WTC11 (cell line): ENCODE data around the gene RXRA. TPM values are rescaled to one million over a fixed set of nuclear protein-coding genes. Genes with fewer than 3 reads are reported as not detected.

Experiments
- ATAC-seq: fragments of 200-7000 bp; cut with Tn5 transposase; 2 replicates; pipeline ENCODE4 v1.10.0; 2021; ENCODE audit warnings: mild to moderate bottlenecking, moderate library complexity
- CTCF ChIA-PET: fragments of 300-600 bp; sonication (Branson Sonifier 250); formaldehyde crosslinking; loops from one replicate; lab custom pipeline; 2021; ENCODE audit warnings: antibody characterized with exemption; lab: Charles Lee
- POLR2A ChIA-PET: fragments of 350-600 bp; sonication (Branson Sonifier 250); formaldehyde crosslinking; loops from one replicate; lab custom pipeline; 2021; ENCODE audit warnings: antibody characterized with exemption; lab: Charles Lee
- DNase-seq: peaks from one replicate; pipeline ENCODE4 v3.0.0; 2021; ENCODE audit warnings: low spot score
- H3K27ac Mint-ChIP-seq: 2 replicates; pipeline ENCODE4 v1.8.0; 2021; ENCODE audit warnings: mixed read lengths
- H3K27me3 Mint-ChIP-seq: 2 replicates; pipeline ENCODE4 v1.8.0; 2021; ENCODE audit warnings: low read depth, mild to moderate bottlenecking, moderate library complexity, mixed read lengths
- H3K36me3 Mint-ChIP-seq: 2 replicates; pipeline ENCODE4 v1.8.0; 2021; ENCODE audit warnings: mixed read lengths
- H3K4me1 Mint-ChIP-seq: 2 replicates; pipeline ENCODE4 v1.8.0; 2022; ENCODE audit warnings: mixed read lengths
- H3K4me3 Mint-ChIP-seq: 2 replicates; pipeline ENCODE4 v1.8.0; 2021; ENCODE audit warnings: mild to moderate bottlenecking, moderate library complexity, mixed read lengths
- H3K9me3 Mint-ChIP-seq: 2 replicates; pipeline ENCODE4 v1.8.0; 2021; ENCODE audit warnings: mixed read lengths
- CREB1 ChIP-seq: sonication (generic); formaldehyde crosslinking; IDR thresholded peaks from 2 replicates; pipeline ENCODE4 v1.8.0; 2023; ENCODE audit warnings: mild to moderate bottlenecking, missing genetic modification reagents
- CREM ChIP-seq: sonication (generic); formaldehyde crosslinking; IDR thresholded peaks from 2 replicates; pipeline ENCODE4 v1.8.1; 2022; ENCODE audit warnings: mild to moderate bottlenecking, missing genetic modification reagents, moderate library complexity
- ESRRA ChIP-seq: sonication (generic); formaldehyde crosslinking; IDR thresholded peaks from 2 replicates; pipeline ENCODE4 v1.8.1; 2022; ENCODE audit warnings: mild to moderate bottlenecking, missing genetic modification reagents, borderline replicate concordance
- NFE2L1 ChIP-seq: sonication (generic); formaldehyde crosslinking; IDR thresholded peaks from 2 replicates; pipeline ENCODE4 v1.8.1; 2023; ENCODE audit warnings: missing genetic modification reagents
- NR3C1 ChIP-seq: sonication (generic); formaldehyde crosslinking; conservative IDR thresholded peaks from 2 replicates; pipeline ENCODE4 v1.8.1; 2023; ENCODE audit warnings: low read depth, mild to moderate bottlenecking, missing genetic modification reagents
- TEAD1 ChIP-seq: sonication (generic); formaldehyde crosslinking; IDR thresholded peaks from 2 replicates; pipeline ENCODE4 v1.8.0; 2022; ENCODE audit warnings: mild to moderate bottlenecking, missing genetic modification reagents
- ZBTB21 ChIP-seq: sonication (generic); formaldehyde crosslinking; IDR thresholded peaks from 2 replicates; pipeline ENCODE4 v1.8.1; 2023; ENCODE audit warnings: mild to moderate bottlenecking, missing genetic modification reagents, borderline replicate concordance
- ZNF121 ChIP-seq: sonication (generic); formaldehyde crosslinking; IDR thresholded peaks from 2 replicates; pipeline ENCODE4 v1.8.0; 2023; ENCODE audit warnings: missing genetic modification reagents
- ZNF263 ChIP-seq: sonication (generic); formaldehyde crosslinking; IDR thresholded peaks from 2 replicates; pipeline ENCODE4 v1.8.1; 2022; ENCODE audit warnings: low read depth, mild to moderate bottlenecking, moderate library complexity, missing genetic modification reagents
- total RNA-seq: library from RNA; stranded (reverse); gene quantifications from 3 replicates; pipeline ENCODE4 v1.2.3, GENCODE V29; 2021
- TF ChIP-seq, protein P1 (sequence below): sonication (generic); formaldehyde crosslinking; IDR thresholded peaks from 2 replicates; pipeline ENCODE4 v1.8.0; 2022; ENCODE audit warnings: mild to moderate bottlenecking, missing genetic modification reagents
- TF ChIP-seq, protein P2 (sequence below): sonication (generic); formaldehyde crosslinking; IDR thresholded peaks from 2 replicates; pipeline ENCODE4 v1.8.0; 2023; ENCODE audit warnings: mild to moderate bottlenecking, missing genetic modification reagents
- TF ChIP-seq, protein P3 (sequence below): fragments of 250-450 bp; sonication (Bioruptor Pico); IDR thresholded peaks from 2 replicates; pipeline ENCODE4 v1.9.0; 2021; ENCODE audit warnings: mild to moderate bottlenecking
- TF ChIP-seq, protein P4 (sequence below): sonication (generic); formaldehyde crosslinking; IDR thresholded peaks from 2 replicates; pipeline ENCODE4 v1.8.1; 2023; ENCODE audit warnings: mild to moderate bottlenecking, moderate library complexity, missing genetic modification reagents
- TF ChIP-seq, protein P5 (sequence below): sonication (generic); formaldehyde crosslinking; IDR thresholded peaks from 2 replicates; pipeline ENCODE4 v1.8.1; 2023; ENCODE audit warnings: mild to moderate bottlenecking, missing genetic modification reagents, moderate library complexity
- TF ChIP-seq, protein P6 (sequence below): fragments of 250-450 bp; sonication (Bioruptor Pico); IDR thresholded peaks from 2 replicates; pipeline ENCODE4 v1.9.0; 2021; ENCODE audit warnings: mild to moderate bottlenecking, borderline replicate concordance
- TF ChIP-seq, protein P7 (sequence below): sonication (generic); formaldehyde crosslinking; IDR thresholded peaks from 2 replicates; pipeline ENCODE4 v1.8.0; 2022; ENCODE audit warnings: mild to moderate bottlenecking, missing genetic modification reagents
- TF ChIP-seq, protein P8 (sequence below): sonication (generic); formaldehyde crosslinking; IDR thresholded peaks from 2 replicates; pipeline ENCODE4 v1.8.1; 2023; ENCODE audit warnings: mild to moderate bottlenecking, missing genetic modification reagents, borderline replicate concordance

RXRA gene
- total RNA-seq, 1 experiment from 2014 or later = 27.5 TPM

DNA sequence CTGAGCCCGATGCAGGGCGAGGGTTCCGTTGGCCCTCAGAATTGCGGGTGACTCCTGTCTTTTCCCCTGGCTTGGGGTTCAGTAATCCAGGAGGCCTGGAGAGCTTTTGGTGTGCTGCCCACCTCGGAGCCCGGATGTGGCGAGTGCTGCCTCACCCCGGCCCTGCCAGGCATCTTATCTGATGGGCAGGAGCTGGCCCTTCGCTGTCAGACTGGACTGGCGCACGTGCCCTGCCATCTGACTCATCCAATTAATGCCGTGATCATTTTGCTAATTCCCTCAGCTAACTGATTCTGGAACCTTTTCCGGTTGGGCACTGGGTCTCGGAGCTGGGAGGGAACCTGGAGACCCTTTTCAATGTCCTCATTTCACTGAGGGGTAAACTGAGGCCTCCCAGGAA is 34.6 kb downstream of the RXRA start:
- ATAC-seq (no peak), DNase-seq (no peak)
- TF ChIP-seq, protein P1, sequence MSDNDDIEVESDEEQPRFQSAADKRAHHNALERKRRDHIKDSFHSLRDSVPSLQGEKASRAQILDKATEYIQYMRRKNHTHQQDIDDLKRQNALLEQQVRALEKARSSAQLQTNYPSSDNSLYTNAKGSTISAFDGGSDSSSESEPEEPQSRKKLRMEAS = no peak
- TF ChIP-seq ZNF263 (CRISPR knock-in tag) (no peak), ZNF121 (CRISPR knock-in tag) (no peak), CREM (CRISPR knock-in tag) (no peak), NR3C1 (CRISPR knock-in tag) (no peak), NFE2L1 (CRISPR knock-in tag) (no peak), ESRRA (CRISPR knock-in tag) (no peak)
- TF ChIP-seq, protein P2, sequence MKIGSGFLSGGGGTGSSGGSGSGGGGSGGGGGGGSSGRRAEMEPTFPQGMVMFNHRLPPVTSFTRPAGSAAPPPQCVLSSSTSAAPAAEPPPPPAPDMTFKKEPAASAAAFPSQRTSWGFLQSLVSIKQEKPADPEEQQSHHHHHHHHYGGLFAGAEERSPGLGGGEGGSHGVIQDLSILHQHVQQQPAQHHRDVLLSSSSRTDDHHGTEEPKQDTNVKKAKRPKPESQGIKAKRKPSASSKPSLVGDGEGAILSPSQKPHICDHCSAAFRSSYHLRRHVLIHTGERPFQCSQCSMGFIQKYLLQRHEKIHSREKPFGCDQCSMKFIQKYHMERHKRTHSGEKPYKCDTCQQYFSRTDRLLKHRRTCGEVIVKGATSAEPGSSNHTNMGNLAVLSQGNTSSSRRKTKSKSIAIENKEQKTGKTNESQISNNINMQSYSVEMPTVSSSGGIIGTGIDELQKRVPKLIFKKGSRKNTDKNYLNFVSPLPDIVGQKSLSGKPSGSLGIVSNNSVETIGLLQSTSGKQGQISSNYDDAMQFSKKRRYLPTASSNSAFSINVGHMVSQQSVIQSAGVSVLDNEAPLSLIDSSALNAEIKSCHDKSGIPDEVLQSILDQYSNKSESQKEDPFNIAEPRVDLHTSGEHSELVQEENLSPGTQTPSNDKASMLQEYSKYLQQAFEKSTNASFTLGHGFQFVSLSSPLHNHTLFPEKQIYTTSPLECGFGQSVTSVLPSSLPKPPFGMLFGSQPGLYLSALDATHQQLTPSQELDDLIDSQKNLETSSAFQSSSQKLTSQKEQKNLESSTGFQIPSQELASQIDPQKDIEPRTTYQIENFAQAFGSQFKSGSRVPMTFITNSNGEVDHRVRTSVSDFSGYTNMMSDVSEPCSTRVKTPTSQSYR (CRISPR knock-in tag) = no peak
- TF ChIP-seq, protein P3, sequence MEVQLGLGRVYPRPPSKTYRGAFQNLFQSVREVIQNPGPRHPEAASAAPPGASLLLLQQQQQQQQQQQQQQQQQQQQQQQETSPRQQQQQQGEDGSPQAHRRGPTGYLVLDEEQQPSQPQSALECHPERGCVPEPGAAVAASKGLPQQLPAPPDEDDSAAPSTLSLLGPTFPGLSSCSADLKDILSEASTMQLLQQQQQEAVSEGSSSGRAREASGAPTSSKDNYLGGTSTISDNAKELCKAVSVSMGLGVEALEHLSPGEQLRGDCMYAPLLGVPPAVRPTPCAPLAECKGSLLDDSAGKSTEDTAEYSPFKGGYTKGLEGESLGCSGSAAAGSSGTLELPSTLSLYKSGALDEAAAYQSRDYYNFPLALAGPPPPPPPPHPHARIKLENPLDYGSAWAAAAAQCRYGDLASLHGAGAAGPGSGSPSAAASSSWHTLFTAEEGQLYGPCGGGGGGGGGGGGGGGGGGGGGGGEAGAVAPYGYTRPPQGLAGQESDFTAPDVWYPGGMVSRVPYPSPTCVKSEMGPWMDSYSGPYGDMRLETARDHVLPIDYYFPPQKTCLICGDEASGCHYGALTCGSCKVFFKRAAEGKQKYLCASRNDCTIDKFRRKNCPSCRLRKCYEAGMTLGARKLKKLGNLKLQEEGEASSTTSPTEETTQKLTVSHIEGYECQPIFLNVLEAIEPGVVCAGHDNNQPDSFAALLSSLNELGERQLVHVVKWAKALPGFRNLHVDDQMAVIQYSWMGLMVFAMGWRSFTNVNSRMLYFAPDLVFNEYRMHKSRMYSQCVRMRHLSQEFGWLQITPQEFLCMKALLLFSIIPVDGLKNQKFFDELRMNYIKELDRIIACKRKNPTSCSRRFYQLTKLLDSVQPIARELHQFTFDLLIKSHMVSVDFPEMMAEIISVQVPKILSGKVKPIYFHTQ (CRISPR knock-in tag) = no peak
- TF ChIP-seq, protein P4, sequence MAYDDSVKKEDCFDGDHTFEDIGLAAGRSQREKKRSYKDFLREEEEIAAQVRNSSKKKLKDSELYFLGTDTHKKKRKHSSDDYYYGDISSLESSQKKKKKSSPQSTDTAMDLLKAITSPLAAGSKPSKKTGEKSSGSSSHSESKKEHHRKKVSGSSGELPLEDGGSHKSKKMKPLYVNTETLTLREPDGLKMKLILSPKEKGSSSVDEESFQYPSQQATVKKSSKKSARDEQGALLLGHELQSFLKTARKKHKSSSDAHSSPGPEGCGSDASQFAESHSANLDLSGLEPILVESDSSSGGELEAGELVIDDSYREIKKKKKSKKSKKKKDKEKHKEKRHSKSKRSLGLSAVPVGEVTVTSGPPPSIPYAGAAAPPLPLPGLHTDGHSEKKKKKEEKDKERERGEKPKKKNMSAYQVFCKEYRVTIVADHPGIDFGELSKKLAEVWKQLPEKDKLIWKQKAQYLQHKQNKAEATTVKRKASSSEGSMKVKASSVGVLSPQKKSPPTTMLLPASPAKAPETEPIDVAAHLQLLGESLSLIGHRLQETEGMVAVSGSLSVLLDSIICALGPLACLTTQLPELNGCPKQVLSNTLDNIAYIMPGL (CRISPR knock-in tag) = no peak
- TF ChIP-seq, protein P5, sequence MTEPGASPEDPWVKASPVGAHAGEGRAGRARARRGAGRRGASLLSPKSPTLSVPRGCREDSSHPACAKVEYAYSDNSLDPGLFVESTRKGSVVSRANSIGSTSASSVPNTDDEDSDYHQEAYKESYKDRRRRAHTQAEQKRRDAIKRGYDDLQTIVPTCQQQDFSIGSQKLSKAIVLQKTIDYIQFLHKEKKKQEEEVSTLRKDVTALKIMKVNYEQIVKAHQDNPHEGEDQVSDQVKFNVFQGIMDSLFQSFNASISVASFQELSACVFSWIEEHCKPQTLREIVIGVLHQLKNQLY (CRISPR knock-in tag) = no peak
- CTCF ChIA-PET = interaction anchor here (1.3 kb wide), 1 partner anchor 16 kb away, joined by 3 read pairs; no protein-coding TSS in a partner anchor
- Mint-ChIP-seq H3K36me3 (no peaks in the 10 kb centered on the region), H3K27ac (no peak overlapping the region), H3K9me3 (no peaks in the 10 kb centered on the region), H3K27me3 (no peaks in the 10 kb centered on the region), H3K4me1 (peaks cover 3% of the 10 kb centered on the region), H3K4me3 (no peak overlapping the region)
- POLR2A ChIA-PET = no interaction called here

DNA sequence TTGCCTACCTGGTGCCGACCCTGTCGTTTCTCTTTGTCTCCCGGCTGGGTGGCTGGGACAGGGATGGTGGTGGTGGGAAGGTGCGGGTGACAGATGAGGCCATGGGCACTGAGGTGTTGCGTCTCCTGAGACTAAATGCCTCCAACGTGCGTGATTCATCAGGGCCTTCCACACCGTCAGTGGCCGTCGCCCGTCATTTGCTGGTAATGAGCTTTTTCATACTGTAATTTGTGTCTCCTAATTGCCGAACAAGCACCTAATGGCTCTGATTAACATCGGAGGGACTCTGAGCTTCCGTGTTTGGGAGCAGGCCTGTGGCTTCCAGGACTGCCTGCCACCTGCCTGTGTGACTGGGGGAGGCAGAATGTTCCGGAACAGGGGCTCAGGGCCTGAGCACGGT is 35.2 kb downstream of the RXRA start:
- H3K9me3 Mint-ChIP-seq = no peaks in the 10 kb centered on the region
- no peak for ATAC-seq
- H3K27me3 Mint-ChIP-seq = no peaks in the 10 kb centered on the region
- ChIA-PET POLR2A (no interaction called here), CTCF (interaction anchor here (1.3 kb wide), 1 partner anchor 17 kb away, joined by 3 read pairs; no protein-coding TSS in a partner anchor)
- peaks cover 3% of the 10 kb centered on the region for H3K4me1 Mint-ChIP-seq
- no peak overlapping the region; the same call in 1 of the 2 replicates for H3K27ac Mint-ChIP-seq
- no peak overlapping the region for H3K4me3 Mint-ChIP-seq
- H3K36me3 Mint-ChIP-seq = no peaks in the 10 kb centered on the region
- no peak for DNase-seq
- TF ChIP-seq, protein P6, sequence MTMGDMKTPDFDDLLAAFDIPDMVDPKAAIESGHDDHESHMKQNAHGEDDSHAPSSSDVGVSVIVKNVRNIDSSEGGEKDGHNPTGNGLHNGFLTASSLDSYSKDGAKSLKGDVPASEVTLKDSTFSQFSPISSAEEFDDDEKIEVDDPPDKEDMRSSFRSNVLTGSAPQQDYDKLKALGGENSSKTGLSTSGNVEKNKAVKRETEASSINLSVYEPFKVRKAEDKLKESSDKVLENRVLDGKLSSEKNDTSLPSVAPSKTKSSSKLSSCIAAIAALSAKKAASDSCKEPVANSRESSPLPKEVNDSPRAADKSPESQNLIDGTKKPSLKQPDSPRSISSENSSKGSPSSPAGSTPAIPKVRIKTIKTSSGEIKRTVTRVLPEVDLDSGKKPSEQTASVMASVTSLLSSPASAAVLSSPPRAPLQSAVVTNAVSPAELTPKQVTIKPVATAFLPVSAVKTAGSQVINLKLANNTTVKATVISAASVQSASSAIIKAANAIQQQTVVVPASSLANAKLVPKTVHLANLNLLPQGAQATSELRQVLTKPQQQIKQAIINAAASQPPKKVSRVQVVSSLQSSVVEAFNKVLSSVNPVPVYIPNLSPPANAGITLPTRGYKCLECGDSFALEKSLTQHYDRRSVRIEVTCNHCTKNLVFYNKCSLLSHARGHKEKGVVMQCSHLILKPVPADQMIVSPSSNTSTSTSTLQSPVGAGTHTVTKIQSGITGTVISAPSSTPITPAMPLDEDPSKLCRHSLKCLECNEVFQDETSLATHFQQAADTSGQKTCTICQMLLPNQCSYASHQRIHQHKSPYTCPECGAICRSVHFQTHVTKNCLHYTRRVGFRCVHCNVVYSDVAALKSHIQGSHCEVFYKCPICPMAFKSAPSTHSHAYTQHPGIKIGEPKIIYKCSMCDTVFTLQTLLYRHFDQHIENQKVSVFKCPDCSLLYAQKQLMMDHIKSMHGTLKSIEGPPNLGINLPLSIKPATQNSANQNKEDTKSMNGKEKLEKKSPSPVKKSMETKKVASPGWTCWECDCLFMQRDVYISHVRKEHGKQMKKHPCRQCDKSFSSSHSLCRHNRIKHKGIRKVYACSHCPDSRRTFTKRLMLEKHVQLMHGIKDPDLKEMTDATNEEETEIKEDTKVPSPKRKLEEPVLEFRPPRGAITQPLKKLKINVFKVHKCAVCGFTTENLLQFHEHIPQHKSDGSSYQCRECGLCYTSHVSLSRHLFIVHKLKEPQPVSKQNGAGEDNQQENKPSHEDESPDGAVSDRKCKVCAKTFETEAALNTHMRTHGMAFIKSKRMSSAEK (CRISPR knock-in tag) = no peak
- TF ChIP-seq ZBTB21 (CRISPR knock-in tag) (no peak), TEAD1 (CRISPR knock-in tag) (no peak), CREB1 (no peak)
- TF ChIP-seq, protein P7, sequence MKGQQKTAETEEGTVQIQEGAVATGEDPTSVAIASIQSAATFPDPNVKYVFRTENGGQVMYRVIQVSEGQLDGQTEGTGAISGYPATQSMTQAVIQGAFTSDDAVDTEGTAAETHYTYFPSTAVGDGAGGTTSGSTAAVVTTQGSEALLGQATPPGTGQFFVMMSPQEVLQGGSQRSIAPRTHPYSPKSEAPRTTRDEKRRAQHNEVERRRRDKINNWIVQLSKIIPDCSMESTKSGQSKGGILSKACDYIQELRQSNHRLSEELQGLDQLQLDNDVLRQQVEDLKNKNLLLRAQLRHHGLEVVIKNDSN (CRISPR knock-in tag) = no peak
- TF ChIP-seq, protein P8, sequence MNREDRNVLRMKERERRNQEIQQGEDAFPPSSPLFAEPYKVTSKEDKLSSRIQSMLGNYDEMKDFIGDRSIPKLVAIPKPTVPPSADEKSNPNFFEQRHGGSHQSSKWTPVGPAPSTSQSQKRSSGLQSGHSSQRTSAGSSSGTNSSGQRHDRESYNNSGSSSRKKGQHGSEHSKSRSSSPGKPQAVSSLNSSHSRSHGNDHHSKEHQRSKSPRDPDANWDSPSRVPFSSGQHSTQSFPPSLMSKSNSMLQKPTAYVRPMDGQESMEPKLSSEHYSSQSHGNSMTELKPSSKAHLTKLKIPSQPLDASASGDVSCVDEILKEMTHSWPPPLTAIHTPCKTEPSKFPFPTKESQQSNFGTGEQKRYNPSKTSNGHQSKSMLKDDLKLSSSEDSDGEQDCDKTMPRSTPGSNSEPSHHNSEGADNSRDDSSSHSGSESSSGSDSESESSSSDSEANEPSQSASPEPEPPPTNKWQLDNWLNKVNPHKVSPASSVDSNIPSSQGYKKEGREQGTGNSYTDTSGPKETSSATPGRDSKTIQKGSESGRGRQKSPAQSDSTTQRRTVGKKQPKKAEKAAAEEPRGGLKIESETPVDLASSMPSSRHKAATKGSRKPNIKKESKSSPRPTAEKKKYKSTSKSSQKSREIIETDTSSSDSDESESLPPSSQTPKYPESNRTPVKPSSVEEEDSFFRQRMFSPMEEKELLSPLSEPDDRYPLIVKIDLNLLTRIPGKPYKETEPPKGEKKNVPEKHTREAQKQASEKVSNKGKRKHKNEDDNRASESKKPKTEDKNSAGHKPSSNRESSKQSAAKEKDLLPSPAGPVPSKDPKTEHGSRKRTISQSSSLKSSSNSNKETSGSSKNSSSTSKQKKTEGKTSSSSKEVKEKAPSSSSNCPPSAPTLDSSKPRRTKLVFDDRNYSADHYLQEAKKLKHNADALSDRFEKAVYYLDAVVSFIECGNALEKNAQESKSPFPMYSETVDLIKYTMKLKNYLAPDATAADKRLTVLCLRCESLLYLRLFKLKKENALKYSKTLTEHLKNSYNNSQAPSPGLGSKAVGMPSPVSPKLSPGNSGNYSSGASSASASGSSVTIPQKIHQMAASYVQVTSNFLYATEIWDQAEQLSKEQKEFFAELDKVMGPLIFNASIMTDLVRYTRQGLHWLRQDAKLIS (CRISPR knock-in tag) = no peak
